GM18873 (cell line): ENCODE results near the gene COL28A1.
"Not testable (repeated sequence)": the region's sequence is repeated elsewhere in the genome, so short reads cannot be mapped to it uniquely, and the experiment has no call there.

Experiments
- ATAC-seq: cut with Tn5 transposase; IDR thresholded peaks from one replicate; pipeline ENCODE4 v1.9.1; 2021; ENCODE audit warnings: mild to moderate bottlenecking, moderate library complexity, moderate number of reproducible peaks; ENCODE audit not compliant: unreplicated experiment, low FRiP score

Gene COL28A1

GRCh38 chr7:7424151-7424873 is 111.4 kb downstream of the COL28A1 start:
- peak; percentile 63 for ATAC-seq

GRCh38 chr7:7422641-7423040 is 113.0 kb downstream of the COL28A1 start:
- no peak for ATAC-seq

- ATAC-seq, result no peak
Observed at GRCh38 chr7:7421826-7422225, 113.8 kb downstream of the COL28A1 start.

GRCh38 chr7:7418997-7419396 is 116.7 kb downstream of the COL28A1 start:
- no peak for ATAC-seq

- no peak for ATAC-seq
Observed at GRCh38 chr7:7417851-7418250, 117.8 kb downstream of the COL28A1 start.

GRCh38 chr7:7417414-7417813 is 118.3 kb downstream of the COL28A1 start:
- ATAC-seq, result no peak

GRCh38 chr7:7416031-7416858 is 119.4 kb downstream of the COL28A1 start:
- no peak for ATAC-seq

GRCh38 chr7:7414791-7415603 is 120.7 kb downstream of the COL28A1 start:
- ATAC-seq, result no peak

- no peak for ATAC-seq
Observed at GRCh38 chr7:7408001-7408770, 127.5 kb downstream of the COL28A1 start.

- no peak for ATAC-seq
Observed at GRCh38 chr7:7405461-7405860, 130.2 kb downstream of the COL28A1 start.

- no peak for ATAC-seq
Observed at GRCh38 chr7:7399707-7400106, 136.0 kb downstream of the COL28A1 start.

GRCh38 chr7:7395785-7396184 is 139.9 kb downstream of the COL28A1 start:
- ATAC-seq, result no peak

GRCh38 chr7:7388164-7388563 is 147.5 kb downstream of the COL28A1 start:
- not testable (repeated sequence) for ATAC-seq

GRCh38 chr7:7385421-7385820 is 150.3 kb downstream of the COL28A1 start:
- no peak for ATAC-seq

- no peak for ATAC-seq
Observed at GRCh38 chr7:7384228-7384627, 151.4 kb downstream of the COL28A1 start.

- ATAC-seq, result no peak
Observed at GRCh38 chr7:7375538-7375937, 160.1 kb downstream of the COL28A1 start.

- no peak for ATAC-seq
Observed at GRCh38 chr7:7370076-7370475, 165.6 kb downstream of the COL28A1 start.

- no peak for ATAC-seq
Observed at GRCh38 chr7:7369134-7369533, 166.5 kb downstream of the COL28A1 start.

- ATAC-seq, result no peak
Observed at GRCh38 chr7:7354674-7355073, 181.0 kb downstream of the COL28A1 start.

- no peak for ATAC-seq
Observed at GRCh38 chr7:7352845-7353244, 182.8 kb downstream of the COL28A1 start.
